ENCODE measurements around the gene GPR62.
A peak's percentile ranks its signal among the peaks of the same experiment; 100 is the strongest.
"Not testable (repeated sequence)": the region's sequence is repeated elsewhere in the genome, so short reads cannot be mapped to it uniquely, and the experiment has no call there.

The GPR62 gene

GRCh38 chr3:51971350-51971749 lies 16.2 kb downstream of the GPR62 start:
- DNase-seq, result no peak

GRCh38 chr3:51974277-51974962 lies 19.2 kb downstream of the GPR62 start:
- DNase-seq, result no peak

- peak; percentile 13 for DNase-seq
Observed at GRCh38 chr3:51974963-51975851, 20.0 kb downstream of the GPR62 start, which contains the start of gene ABHD14A. Gene ABHD14A (plus strand): TSS chr3:51975064. CDS start chr3:51975136, 72 bp downstream.

- peak; percentile 72 for DNase-seq
Observed at GRCh38 chr3:51975852-51976549, 20.8 kb downstream of the GPR62 start.

- no peak for DNase-seq
Observed at GRCh38 chr3:51977446-51978142, 22.4 kb downstream of the GPR62 start.

- DNase-seq, result no peak
Observed at GRCh38 chr3:51978143-51978502, 22.9 kb downstream of the GPR62 start.

GRCh38 chr3:51980253-51980652 lies 25.1 kb downstream of the GPR62 start:
- no peak for DNase-seq

- peak; percentile 34 for DNase-seq
Observed at GRCh38 chr3:51982352-51982837, 27.2 kb downstream of the GPR62 start.

- no peak for DNase-seq
Observed at GRCh38 chr3:51982838-51983577, 27.8 kb downstream of the GPR62 start, which contains the start of gene ACY1. Gene ACY1 (plus strand): TSS chr3:51983535. CDS start chr3:51984065, 530 bp downstream.

- no peak for DNase-seq
Observed at GRCh38 chr3:51983578-51984268, 28.5 kb downstream of the GPR62 start.

- DNase-seq, result no peak
Observed at GRCh38 chr3:51984269-51984647, 29.1 kb downstream of the GPR62 start.

- DNase-seq, result no peak
Observed at GRCh38 chr3:51985063-51985462, 29.9 kb downstream of the GPR62 start.

- no peak for DNase-seq
Observed at GRCh38 chr3:51986010-51986947, 31.1 kb downstream of the GPR62 start.

- DNase-seq, result no peak
Observed at GRCh38 chr3:51987568-51987967, 32.4 kb downstream of the GPR62 start.

GRCh38 chr3:51988286-51989146 lies 33.3 kb downstream of the GPR62 start:
- no peak for DNase-seq

- not testable (repeated sequence) for DNase-seq
Observed at GRCh38 chr3:51990501-51990971, 35.4 kb downstream of the GPR62 start.

GRCh38 chr3:51992017-51992682 lies 37.0 kb downstream of the GPR62 start:
- DNase-seq, result no peak

GRCh38 chr3:51993657-51994056 lies 38.5 kb downstream of the GPR62 start:
- not testable (repeated sequence) for DNase-seq
